HepG2 (cell line): ENCODE results near the gene PHRF1. TPM values are rescaled to one million over a fixed set of nuclear protein-coding genes. Genes with fewer than 3 reads are reported as not detected.

Experiments used
- ATAC-seq: fragments of 200-7000 bp; cut with Tn5 transposase; 3 replicates; pipeline ENCODE4 v1.9.1; 2020; ENCODE audit warnings: mild to moderate bottlenecking, moderate library complexity
- BruUV-seq: library from RNA; stranded (reverse); fragments of 400-500 nt; replicated peaks from 2 replicates; lab custom pipeline; 2021; lab: Mats Ljungman, UMichigan
- CTCF ChIA-PET: fragments of 300-600 bp; formaldehyde crosslinking; extraction: SDS; loops from one replicate; lab custom pipeline; 2021; ENCODE audit warnings: low total read pairs, inconsistent platforms, low intra/inter-chr PET ratio; lab: Yijun Ruan, JAX
- POLR2A ChIA-PET: fragments of 350-600 bp; sonication (Branson Sonifier 250); formaldehyde crosslinking; loops from one replicate; lab custom pipeline; 2020; ENCODE audit warnings: antibody characterized with exemption, inconsistent platforms; lab: Yijun Ruan, JAX
- DNase-seq: peaks from one replicate; pipeline ENCODE4 v3.0.0-alpha.2; 2015; ENCODE audit warnings: low spot score
- FAIRE-seq: peaks from 3 replicates; lab custom pipeline; 2011; peaks lifted over from hg19 to GRCh38; lab: Jason Lieb, UNC
- H2AFZ ChIP-seq: one replicate; pipeline ENCODE4 v1.6.1; 2011; ENCODE audit warnings: low read length, inconsistent platforms
- H3K27ac ChIP-seq: fragments of 300-600 bp; 3 replicates; pipeline ENCODE4 v1.8.0; 2011; ENCODE audit warnings: mixed run types, mild to moderate bottlenecking, mixed read lengths, low read length, inconsistent platforms; ENCODE audit not compliant: insufficient read depth; ENCODE audit errors: extremely low read length
- H3K27me3 ChIP-seq, 2 experiments: fragments of 200-600 bp in 1 of 2; 2 replicates in 1 of 2; 3 replicates in 1 of 2; pipeline versions ENCODE4 v1.6.0 to v1.8.0; 2011; ENCODE audit warnings: low read length in 2 of 2, mild to moderate bottlenecking in 2 of 2, moderate library complexity in 2 of 2, inconsistent platforms in 1 of 2; ENCODE audit not compliant: insufficient read depth in 2 of 2, control insufficient read depth in 1 of 2
- H3K36me3 ChIP-seq, 2 experiments: fragments of 200-600 bp in 1 of 2; replicated peaks in 1 of 2; 2 replicates in 1 of 2; 3 replicates in 1 of 2; pipeline versions ENCODE4 v1.5.1 to v1.8.0; 2011; ENCODE audit warnings: low read length in 2 of 2, inconsistent platforms in 1 of 2; ENCODE audit not compliant: insufficient read depth in 2 of 2, control insufficient read depth in 1 of 2
- H3K4me1 ChIP-seq: 2 replicates; pipeline ENCODE4 v1.5.1; 2012; ENCODE audit warnings: low read length, inconsistent platforms; ENCODE audit not compliant: insufficient read depth
- H3K4me2 ChIP-seq: 2 replicates; pipeline ENCODE4 v1.6.0; 2011; ENCODE audit warnings: low read depth, low read length, inconsistent platforms
- H3K4me3 ChIP-seq, 3 experiments: fragments of 200-600 bp in 1 of 3; sonication (generic), shearing (Covaris generic) in 1 of 3; replicated peaks in 1 of 3; 2 replicates each; pipeline ENCODE4 v1.5.1; 2011 to 2016; ENCODE audit warnings: low read length in 3 of 3, inconsistent platforms in 2 of 3, low read depth in 2 of 3, mild to moderate bottlenecking in 2 of 3, control low read depth in 1 of 3, mixed read lengths in 1 of 3; ENCODE audit not compliant: insufficient read depth in 1 of 3
- H3K79me2 ChIP-seq: one replicate; pipeline ENCODE4 v1.6.1; 2011; ENCODE audit warnings: low read length, inconsistent platforms; ENCODE audit not compliant: insufficient read depth
- H3K9ac ChIP-seq: 2 replicates; pipeline ENCODE4 v1.6.0; 2011; ENCODE audit warnings: mild to moderate bottlenecking, low read depth, low read length, inconsistent platforms; ENCODE audit not compliant: insufficient read depth
- H3K9me3 ChIP-seq: 2 replicates; pipeline ENCODE4 v1.5.1; 2012; ENCODE audit warnings: mild to moderate bottlenecking, low read length
- H4K20me1 ChIP-seq: 2 replicates; pipeline ENCODE4 v1.6.0; 2011; ENCODE audit warnings: inconsistent platforms, mild to moderate bottlenecking, low read length, moderate library complexity; ENCODE audit not compliant: insufficient read depth
- CAMTA2 ChIP-seq: sonication (generic); formaldehyde crosslinking; IDR thresholded peaks from 2 replicates; pipeline ENCODE4 v1.4.0; 2020; ENCODE audit warnings: mild to moderate bottlenecking, missing genetic modification reagents, borderline replicate concordance
- CBFB ChIP-seq: sonication (generic); formaldehyde crosslinking; IDR thresholded peaks from 2 replicates; pipeline ENCODE4 v1.4.0; 2020; ENCODE audit warnings: missing genetic modification reagents
- E2F5 ChIP-seq: sonication (generic); formaldehyde crosslinking; conservative IDR thresholded peaks from 2 replicates; pipeline ENCODE4 v1.4.0; 2020; ENCODE audit warnings: missing genetic modification reagents
- HOXA3 ChIP-seq: sonication (generic); formaldehyde crosslinking; IDR thresholded peaks from 2 replicates; pipeline ENCODE4 v1.5.0; 2020; ENCODE audit warnings: missing genetic modification reagents
- IRX3 ChIP-seq: sonication (generic); formaldehyde crosslinking; IDR thresholded peaks from 2 replicates; pipeline ENCODE4 v1.8.1; 2023; ENCODE audit warnings: mild to moderate bottlenecking, low read depth, missing genetic modification reagents, borderline replicate concordance
- MAZ ChIP-seq, 2 experiments: sonication (generic) in 1 of 2; formaldehyde crosslinking in 1 of 2; IDR thresholded peaks; 2 replicates each; pipeline versions ENCODE4 v1.5.0 to v1.6.1; 2012 to 2020; ENCODE audit warnings: low read depth in 2 of 2, mild to moderate bottlenecking in 2 of 2, borderline replicate concordance in 1 of 2, improper control_type of control experiment in 1 of 2, low read length in 1 of 2, missing genetic modification reagents in 1 of 2, moderate library complexity in 1 of 2
- MED1 ChIP-seq: sonication (generic); formaldehyde crosslinking; IDR thresholded peaks from 2 replicates; pipeline ENCODE4 v1.4.0; 2020; ENCODE audit warnings: missing genetic modification reagents
- MIXL1 ChIP-seq: IDR thresholded peaks from 2 replicates; pipeline ENCODE4 v1.6.1; 2016
- MXD1 ChIP-seq: sonication (generic); formaldehyde crosslinking; IDR thresholded peaks from 2 replicates; pipeline ENCODE4 v1.4.0; 2020; ENCODE audit warnings: mild to moderate bottlenecking, missing genetic modification reagents
- POGZ ChIP-seq: sonication (generic); formaldehyde crosslinking; IDR thresholded peaks from 2 replicates; pipeline ENCODE4 v1.4.0; 2020; ENCODE audit warnings: mild to moderate bottlenecking, missing genetic modification reagents
- SAFB2 ChIP-seq: sonication (generic); formaldehyde crosslinking; IDR thresholded peaks from 2 replicates; pipeline ENCODE4 v1.5.1; 2020; ENCODE audit warnings: missing genetic modification reagents, low read depth, mild to moderate bottlenecking, borderline replicate concordance
- USF2 ChIP-seq, 2 experiments: sonication (generic) in 1 of 2; formaldehyde crosslinking in 1 of 2; IDR thresholded peaks; 2 replicates each; pipeline versions ENCODE4 v1.5.1 to v1.6.1; 2011 to 2020; ENCODE audit warnings: borderline replicate concordance in 1 of 2, low read depth in 1 of 2, low read length in 1 of 2, mild to moderate bottlenecking in 1 of 2, missing genetic modification reagents in 1 of 2, moderate library complexity in 1 of 2
- ZFP91 ChIP-seq: sonication (generic); formaldehyde crosslinking; IDR thresholded peaks from 2 replicates; pipeline ENCODE4 v1.9.0; 2022; ENCODE audit warnings: missing genetic modification reagents, mild to moderate bottlenecking, borderline replicate concordance
- ZKSCAN5 ChIP-seq: sonication (generic); formaldehyde crosslinking; IDR thresholded peaks from 2 replicates; pipeline ENCODE4 v1.5.1; 2020; ENCODE audit warnings: mild to moderate bottlenecking, missing genetic modification reagents
- ZNF724P ChIP-seq: sonication (generic); formaldehyde crosslinking; IDR thresholded peaks from 2 replicates; pipeline ENCODE4 v1.8.0; 2022; ENCODE audit warnings: missing genetic modification reagents, borderline replicate concordance
- ZNF776 ChIP-seq: sonication (generic); formaldehyde crosslinking; IDR thresholded peaks from 2 replicates; pipeline ENCODE4 v1.4.0; 2020; ENCODE audit warnings: mild to moderate bottlenecking, missing genetic modification reagents
- WGBS: methylation state at CpG from one replicate; pipeline ENCODE4 v1.1.6; 2017; ENCODE audit warnings: low lambda C conversion rate; 5-methylcytosine and 5-hydroxymethylcytosine counted together
- in situ Hi-C: cut with HindIII; loops from 2 replicates; pipeline ENCODE4 v1.10.0; 2017; ENCODE audit warnings: low pct_unique_long_range_greater_than_20kb; ENCODE audit not compliant: extremely low pct_ligation_motif_present
- intact Hi-C: fragments of 100-400 bp; cut with micrococcal nuclease; formaldehyde crosslinking; loops from one replicate; pipeline ENCODE4 v1.10.0; 2022; ENCODE audit not compliant: unreplicated experiment
- polyA plus RNA-seq, 8 experiments: library from polyadenylated mRNA; depleted of rRNA in 3 of 8; stranded (reverse) in 7 of 8; unstranded in 1 of 8; fragments of >200 nt; fragmentation: Illumina TruSeq in 4 of 8; extraction: Trizol in 4 of 8; gene quantifications; 2 replicates each; pipeline versions ENCODE4 v1.2.1 to v1.2.3, GENCODE V29; 2011 to 2016; ENCODE audit warnings: low read depth in 4 of 8, missing spikeins in 1 of 8, mixed read lengths in 1 of 8; ENCODE audit not compliant: insufficient read depth in 1 of 8
- total RNA-seq, 5 experiments: library from RNA; depleted of rRNA; stranded (reverse); fragments of >200 nt; fragmentation: Illumina TruSeq; extraction: Trizol; gene quantifications; 2 replicates each; pipeline ENCODE4 v1.2.3, GENCODE V29; 2016; ENCODE audit warnings: low read depth in 1 of 5

Gene PHRF1
- total and polyA plus RNA-seq, 2 of the 13 experiments (the other 11 are each of a cell fraction or from before 2014, with no cell fraction given): 8.2 to 16.7 TPM

GRCh38 chr11:575313-575995, 816 bp upstream of the PHRF1 start:
- Histone ChIP-seq H3K27me3 (no peaks in the 10 kb centered on the region; a peak in 2 of 5 replicates), H3K4me2 (peak overlapping the region; percentile 99), H2AFZ (no peak overlapping the region), H4K20me1 (peaks cover 36% of the 10 kb centered on the region), H3K79me2 (peaks cover 37% of the 10 kb centered on the region), H3K4me3 (peak overlapping the region; percentile 61 to 80 (median 66)), H3K36me3 (peaks cover 0 to 3% of the 10 kb centered on the region in 2 experiments; a peak in 1 of 5 replicates), H3K9me3 (no peaks in the 10 kb centered on the region), H3K27ac (peak overlapping the region; percentile 9), H3K4me1 (peaks cover 65% of the 10 kb centered on the region), H3K9ac (peak overlapping the region; percentile 61)
- in situ Hi-C loops: no loop called here
- intact Hi-C loops: no loop called here
- no peak for FAIRE-seq
- ChIA-PET CTCF (no interaction called here), POLR2A (interaction anchor here (0.7 to 2.5 kb wide), 18 partner anchors 9 to 244 kb away, joined by 3 to 33 read pairs (median 6); partner anchors contain the start of genes HRAS, LMNTD2 and PNPLA2)
- no TSS peak for BruUV-seq
- ATAC-seq: peak; percentile 53
- 1% methylated on average over 22 of the region's 81 CpGs for WGBS
- peak; percentile 59 for DNase-seq
- TF ChIP-seq HOXA3 (CRISPR knock-in tag) (0 out of 2 replicates have a peak, but pooled peaks have one; percentile 18), E2F5 (CRISPR knock-in tag) (no peak), CAMTA2 (CRISPR knock-in tag) (peak; percentile 86; the same call in 1 of the 2 replicates), MAZ (IDR thresholded peaks at IDR 0.05; ENCODE audit: borderline replicate concordance, low read depth, low read length) (no peak), MAZ (CRISPR knock-in tag; IDR thresholded peaks at IDR 0.05; ENCODE audit: low read depth) (no peak), MXD1 (CRISPR knock-in tag) (peak; percentile 68; the same call in 1 of the 2 replicates), CBFB (CRISPR knock-in tag) (no peak), ZFP91 (CRISPR knock-in tag) (peak; percentile 41; the same call in 1 of the 2 replicates), IRX3 (CRISPR knock-in tag) (no peak), MED1 (CRISPR knock-in tag) (peak; percentile 18; the same call in 1 of the 2 replicates), ZNF776 (CRISPR knock-in tag) (peak; percentile 66; the same call in 1 of the 2 replicates), USF2 (IDR thresholded peaks at IDR 0.05; ENCODE audit: low read depth, low read length) (no peak), USF2 (CRISPR knock-in tag; IDR thresholded peaks at IDR 0.05; ENCODE audit: borderline replicate concordance) (no peak), ZNF724P (CRISPR knock-in tag) (peak; percentile 53), MIXL1 (CRISPR knock-in tag) (no peak), ZKSCAN5 (CRISPR knock-in tag) (no peak), SAFB2 (CRISPR knock-in tag) (no peak), POGZ (CRISPR knock-in tag) (0 out of 2 replicates have a peak, but pooled peaks have one; percentile 21)
